Measurements from ENCODE around the gene GPR107.

GPR107 gene

DNA sequence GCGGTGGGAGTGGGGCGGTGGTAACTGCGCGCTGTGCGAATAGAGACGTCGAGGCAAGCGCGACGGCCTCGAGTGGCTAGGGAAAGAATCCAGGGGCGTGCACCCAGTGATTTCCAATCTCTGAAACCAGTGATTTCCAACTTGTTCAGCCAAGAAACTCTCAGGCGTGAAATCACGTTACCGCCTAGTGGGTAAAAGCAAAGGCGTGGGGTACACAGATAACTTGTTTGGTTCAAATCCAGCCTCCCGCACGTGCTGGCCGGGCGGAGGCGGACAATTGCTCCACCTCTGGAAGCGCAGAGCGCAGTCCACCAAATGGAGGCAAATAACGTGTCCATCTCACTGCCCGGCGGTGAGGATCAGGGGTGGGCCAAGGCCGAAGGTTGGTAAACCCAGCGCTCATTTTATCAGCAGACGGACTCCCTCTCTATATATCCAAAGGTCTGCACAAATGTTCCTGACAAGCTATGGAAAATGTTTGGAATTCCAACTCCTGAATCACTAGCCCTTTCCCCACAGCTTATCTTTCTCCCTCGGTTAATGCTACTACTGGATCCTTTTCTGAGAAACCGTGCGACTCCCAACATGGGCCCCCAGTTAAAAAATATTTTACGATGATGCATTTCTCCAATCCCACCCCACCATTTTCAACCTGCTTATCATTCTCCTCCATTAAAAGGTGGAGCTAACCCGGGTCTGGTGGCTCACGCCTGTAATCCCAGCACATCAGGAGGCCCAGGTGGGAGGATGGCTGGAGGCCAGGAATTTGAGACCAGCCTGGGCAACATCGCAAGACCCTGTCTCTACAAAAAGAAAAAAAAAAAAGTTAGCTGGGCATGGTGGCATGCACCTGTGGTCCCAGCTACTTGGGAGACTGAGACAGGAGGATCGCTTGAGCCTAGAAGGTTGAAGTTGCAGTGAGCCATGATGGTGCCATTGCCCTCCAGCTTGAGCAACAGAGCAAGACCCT, 9.8 kb upstream of the GPR107 start:
- H3K9me3 ChIP-seq (ENCODE audit: low read length): no peaks in the 10 kb centered on the region
- no peaks in the 10 kb centered on the region for H3K27me3 ChIP-seq (ENCODE audit: control insufficient read depth in 1 of 2, insufficient read depth in 2 of 2, low read length in 2 of 2)
- no peaks in the 10 kb centered on the region for H3K36me3 ChIP-seq (ENCODE audit: insufficient read depth, low read length)
- peaks cover 34% of the 10 kb centered on the region for H3K4me1 ChIP-seq (ENCODE audit: insufficient read depth, low read length)
- H3K9ac ChIP-seq (ENCODE audit: low read length): peak overlapping the region; percentile 68
- peak overlapping the region; percentile 84 for H3K27ac ChIP-seq (ENCODE audit: low read depth, low read length)
- H3K4me3 ChIP-seq (ENCODE audit: low read depth in 1 of 2, low read length in 2 of 2): peak overlapping the region; percentile 53 to 74

GRCh38 chr9:130045725-130046450, 7.8 kb upstream of the GPR107 start:
- no peaks in the 10 kb centered on the region for H3K27me3 ChIP-seq (ENCODE audit: control insufficient read depth in 1 of 2, insufficient read depth in 2 of 2, low read length in 2 of 2)
- no peaks in the 10 kb centered on the region for H3K9me3 ChIP-seq (ENCODE audit: low read length)
- peaks cover 23% of the 10 kb centered on the region for H3K4me1 ChIP-seq (ENCODE audit: insufficient read depth, low read length)
- H3K36me3 ChIP-seq (ENCODE audit: insufficient read depth, low read length): no peaks in the 10 kb centered on the region
- no peak overlapping the region for H3K4me3 ChIP-seq (ENCODE audit: low read depth in 1 of 2, low read length in 2 of 2)
- peak overlapping the region; percentile 39 for H3K27ac ChIP-seq (ENCODE audit: low read depth, low read length)
- H3K9ac ChIP-seq (ENCODE audit: low read length): no peak overlapping the region

DNA sequence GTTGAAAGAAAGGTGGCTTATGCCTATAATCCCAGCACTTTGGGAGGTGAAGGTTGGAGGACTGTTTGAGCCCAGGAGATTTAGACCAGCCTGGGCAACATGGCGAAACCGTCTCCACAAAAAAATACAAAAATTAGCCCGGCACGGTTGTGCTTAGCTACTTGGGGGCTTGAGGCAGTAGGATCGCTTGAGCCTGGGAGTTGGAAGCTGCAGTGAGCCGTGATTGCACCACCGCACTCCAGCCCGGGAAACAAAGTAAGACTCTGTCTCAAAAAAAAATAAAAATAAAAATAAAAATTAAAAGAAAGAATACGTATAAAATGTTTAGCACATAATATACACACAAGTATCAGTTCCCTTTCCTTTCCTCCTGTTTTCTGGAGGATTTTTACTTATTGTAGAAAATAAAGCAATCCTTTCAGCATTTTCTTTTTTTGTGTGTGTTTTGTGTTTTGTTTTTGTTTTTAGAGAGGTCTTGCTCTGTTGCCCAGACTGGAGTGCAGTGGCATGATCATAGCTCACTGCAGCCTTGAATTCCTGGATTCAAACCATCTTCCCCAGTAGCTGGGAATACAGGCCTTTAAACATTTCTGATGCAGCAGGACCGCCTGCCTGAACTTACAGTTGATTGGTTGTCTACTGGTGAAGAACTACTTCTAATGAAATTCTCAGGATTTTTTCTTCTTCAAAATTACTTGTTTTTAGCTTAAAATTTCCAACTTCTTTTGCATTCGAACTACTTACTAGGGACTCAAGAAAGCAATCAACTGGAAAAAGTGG, 4.1 kb upstream of the GPR107 start:
- H3K27ac ChIP-seq (ENCODE audit: low read depth, low read length): no peak overlapping the region
- no peaks in the 10 kb centered on the region for H3K27me3 ChIP-seq (ENCODE audit: control insufficient read depth in 1 of 2, insufficient read depth in 2 of 2, low read length in 2 of 2)
- no peak overlapping the region for H3K4me3 ChIP-seq (ENCODE audit: low read depth in 1 of 2, low read length in 2 of 2)
- H3K9me3 ChIP-seq (ENCODE audit: low read length): no peaks in the 10 kb centered on the region
- no peaks in the 10 kb centered on the region for H3K36me3 ChIP-seq (ENCODE audit: insufficient read depth, low read length)
- peaks cover 27% of the 10 kb centered on the region for H3K4me1 ChIP-seq (ENCODE audit: insufficient read depth, low read length)
- H3K9ac ChIP-seq (ENCODE audit: low read length): no peak overlapping the region

DNA sequence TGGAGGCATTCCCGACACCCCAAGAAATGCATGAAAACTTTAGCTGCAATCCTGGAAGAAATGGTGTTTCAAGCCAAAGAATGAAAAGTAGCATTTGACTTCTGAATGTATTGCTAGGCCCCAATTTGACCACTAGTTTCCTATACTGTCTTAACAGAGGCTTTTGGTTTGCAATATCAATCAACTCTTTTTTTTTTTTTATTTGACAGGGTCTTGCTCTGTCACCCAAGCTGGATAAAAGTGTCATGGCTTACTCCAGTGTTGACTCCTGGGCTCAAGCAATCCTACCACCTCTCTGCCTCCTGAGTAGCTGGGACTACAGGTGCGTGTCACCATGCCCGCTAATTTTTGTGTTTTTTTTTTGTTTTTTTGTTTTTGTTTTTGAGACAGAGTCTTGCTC, 3.2 kb upstream of the GPR107 start:
- Histone ChIP-seq H3K4me3 (ENCODE audit: low read depth in 1 of 2, low read length in 2 of 2) (no peak overlapping the region), H3K36me3 (ENCODE audit: insufficient read depth, low read length) (no peaks in the 10 kb centered on the region), H3K9ac (ENCODE audit: low read length) (no peak overlapping the region), H3K27ac (ENCODE audit: low read depth, low read length) (no peak overlapping the region), H3K27me3 (ENCODE audit: control insufficient read depth in 1 of 2, insufficient read depth in 2 of 2, low read length in 2 of 2) (no peaks in the 10 kb centered on the region), H3K4me1 (ENCODE audit: insufficient read depth, low read length) (peaks cover 26% of the 10 kb centered on the region), H3K9me3 (ENCODE audit: low read length) (no peaks in the 10 kb centered on the region)

DNA sequence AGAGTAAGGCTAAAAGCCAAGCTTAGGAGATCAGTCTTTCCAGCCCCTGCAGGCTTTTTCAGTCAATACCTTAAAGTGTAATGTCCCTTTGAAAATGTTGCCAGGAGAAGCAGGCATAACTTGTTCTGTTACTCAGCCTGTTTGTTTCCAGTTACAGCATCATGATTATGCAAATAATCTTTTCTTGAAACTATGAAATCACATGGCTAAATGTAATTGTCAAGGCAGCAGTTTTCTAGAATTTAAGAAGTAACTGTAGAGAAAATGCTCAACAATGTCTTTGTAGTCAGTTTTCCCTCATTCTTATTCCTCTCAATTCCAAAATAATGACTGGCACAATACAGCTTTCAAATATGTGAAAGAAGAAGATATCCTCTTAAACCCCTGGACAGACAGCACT, 1.9 kb upstream of the GPR107 start:
- Histone ChIP-seq H3K27me3 (ENCODE audit: control insufficient read depth in 1 of 2, insufficient read depth in 2 of 2, low read length in 2 of 2) (no peaks in the 10 kb centered on the region), H3K4me1 (ENCODE audit: insufficient read depth, low read length) (peaks cover 22% of the 10 kb centered on the region), H3K9me3 (ENCODE audit: low read length) (no peaks in the 10 kb centered on the region), H3K4me3 (ENCODE audit: low read depth in 1 of 2, low read length in 2 of 2) (no peak overlapping the region), H3K27ac (ENCODE audit: low read depth, low read length) (no peak overlapping the region), H3K36me3 (ENCODE audit: insufficient read depth, low read length) (no peaks in the 10 kb centered on the region), H3K9ac (ENCODE audit: low read length) (no peak overlapping the region)

DNA sequence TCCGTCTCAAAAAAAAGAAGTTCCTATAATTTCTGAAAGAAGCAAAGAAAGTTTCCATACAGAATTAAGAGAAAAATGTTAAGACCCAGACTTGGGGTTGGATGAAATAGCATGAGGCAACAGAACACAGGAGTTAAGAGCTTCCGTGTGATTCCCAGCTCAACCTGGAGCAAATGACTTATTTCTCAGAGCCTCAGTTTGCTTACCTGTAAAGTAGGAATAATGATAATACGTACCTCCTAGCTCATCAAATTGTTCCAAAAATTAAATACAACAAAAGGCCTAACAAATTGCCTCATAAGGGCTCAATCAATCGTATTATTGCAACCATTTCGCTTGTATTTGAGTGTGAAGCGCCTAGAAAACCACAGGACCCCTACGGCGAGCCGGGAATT, 600 bp upstream of the GPR107 start:
- H3K36me3 ChIP-seq (ENCODE audit: insufficient read depth, low read length): no peaks in the 10 kb centered on the region
- no peaks in the 10 kb centered on the region for H3K9me3 ChIP-seq (ENCODE audit: low read length)
- peak overlapping the region; percentile 93 to 98 for H3K4me3 ChIP-seq (ENCODE audit: low read depth in 1 of 2, low read length in 2 of 2)
- H3K9ac ChIP-seq (ENCODE audit: low read length): peak overlapping the region; percentile 74
- peak overlapping the region; percentile 91 for H3K27ac ChIP-seq (ENCODE audit: low read depth, low read length)
- H3K4me1 ChIP-seq (ENCODE audit: insufficient read depth, low read length): peaks cover 22% of the 10 kb centered on the region
- no peaks in the 10 kb centered on the region for H3K27me3 ChIP-seq (ENCODE audit: control insufficient read depth in 1 of 2, insufficient read depth in 2 of 2, low read length in 2 of 2)

GRCh38 chr9:130054325-130054786, 650 bp downstream of the GPR107 start:
- H3K36me3 ChIP-seq (ENCODE audit: insufficient read depth, low read length): peaks cover 6% of the 10 kb centered on the region
- no peaks in the 10 kb centered on the region for H3K9me3 ChIP-seq (ENCODE audit: low read length)
- H3K9ac ChIP-seq (ENCODE audit: low read length): peak overlapping the region; percentile 74
- H3K27me3 ChIP-seq (ENCODE audit: control insufficient read depth in 1 of 2, insufficient read depth in 2 of 2, low read length in 2 of 2): no peaks in the 10 kb centered on the region
- H3K4me1 ChIP-seq (ENCODE audit: insufficient read depth, low read length): peaks cover 22% of the 10 kb centered on the region
- peak overlapping the region; percentile 93 to 98 for H3K4me3 ChIP-seq (ENCODE audit: low read depth in 1 of 2, low read length in 2 of 2)
- peak overlapping the region; percentile 91 for H3K27ac ChIP-seq (ENCODE audit: low read depth, low read length)

DNA sequence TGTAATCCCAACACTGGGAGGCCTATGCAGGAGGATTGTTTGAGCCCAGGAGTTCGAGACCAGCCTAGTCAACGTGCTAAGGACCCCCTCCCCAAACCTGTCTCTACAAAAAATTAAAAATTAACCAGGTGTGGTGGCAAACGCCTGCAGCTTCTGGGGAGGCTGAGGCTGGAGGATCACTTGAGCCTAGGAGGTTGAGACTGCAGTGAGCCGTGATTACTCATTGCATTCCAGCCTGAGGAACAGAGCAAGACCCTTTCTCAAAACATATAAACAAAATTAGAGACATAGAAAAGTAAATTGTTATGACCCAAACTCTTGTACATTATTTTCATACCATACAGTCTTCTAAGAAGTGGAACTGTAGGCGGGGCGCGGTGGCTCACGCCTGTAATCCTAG, 1.1 kb downstream of the GPR107 start:
- Histone ChIP-seq H3K27me3 (ENCODE audit: control insufficient read depth in 1 of 2, insufficient read depth in 2 of 2, low read length in 2 of 2) (no peaks in the 10 kb centered on the region), H3K9ac (ENCODE audit: low read length) (peak overlapping the region; percentile 74), H3K9me3 (ENCODE audit: low read length) (no peaks in the 10 kb centered on the region), H3K4me1 (ENCODE audit: insufficient read depth, low read length) (peaks cover 22% of the 10 kb centered on the region), H3K36me3 (ENCODE audit: insufficient read depth, low read length) (peaks cover 6% of the 10 kb centered on the region), H3K27ac (ENCODE audit: low read depth, low read length) (no peak overlapping the region), H3K4me3 (ENCODE audit: low read depth in 1 of 2, low read length in 2 of 2) (peak overlapping the region; percentile 93 to 98)

GRCh38 chr9:130058154-130058553, 4.4 kb downstream of the GPR107 start:
- Histone ChIP-seq H3K27ac (ENCODE audit: low read depth, low read length) (no peak overlapping the region), H3K4me1 (ENCODE audit: insufficient read depth, low read length) (peaks cover 10% of the 10 kb centered on the region), H3K27me3 (ENCODE audit: control insufficient read depth in 1 of 2, insufficient read depth in 2 of 2, low read length in 2 of 2) (no peaks in the 10 kb centered on the region), H3K4me3 (ENCODE audit: low read depth in 1 of 2, low read length in 2 of 2) (no peak overlapping the region), H3K9ac (ENCODE audit: low read length) (no peak overlapping the region), H3K9me3 (ENCODE audit: low read length) (no peaks in the 10 kb centered on the region), H3K36me3 (ENCODE audit: insufficient read depth, low read length) (peaks cover 6% of the 10 kb centered on the region)

DNA sequence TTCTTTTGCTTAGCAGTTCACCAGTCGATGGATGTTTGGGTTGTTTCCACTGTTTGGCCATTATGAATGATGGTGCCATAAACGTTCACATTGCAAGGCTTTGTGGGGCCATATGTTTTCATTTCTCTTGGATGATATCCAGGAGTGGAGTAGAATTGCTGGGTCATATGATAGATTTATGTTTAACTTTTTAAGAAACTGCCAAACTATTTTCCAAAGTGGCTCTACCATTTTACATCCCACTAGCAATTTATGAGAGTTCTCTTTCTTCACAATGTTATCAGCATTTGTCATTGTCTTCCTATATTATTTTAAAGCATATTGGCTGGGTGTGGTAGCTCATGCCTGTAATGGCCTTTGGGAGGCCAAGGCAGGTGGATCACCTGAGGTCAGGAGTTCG, 5.2 kb downstream of the GPR107 start:
- H3K4me1 ChIP-seq (ENCODE audit: insufficient read depth, low read length): peaks cover 9% of the 10 kb centered on the region
- no peaks in the 10 kb centered on the region for H3K9me3 ChIP-seq (ENCODE audit: low read length)
- H3K4me3 ChIP-seq (ENCODE audit: low read depth in 1 of 2, low read length in 2 of 2): no peak overlapping the region
- no peak overlapping the region for H3K9ac ChIP-seq (ENCODE audit: low read length)
- H3K27ac ChIP-seq (ENCODE audit: low read depth, low read length): no peak overlapping the region
- peaks cover 6% of the 10 kb centered on the region for H3K36me3 ChIP-seq (ENCODE audit: insufficient read depth, low read length)
- H3K27me3 ChIP-seq (ENCODE audit: control insufficient read depth in 1 of 2, insufficient read depth in 2 of 2, low read length in 2 of 2): no peaks in the 10 kb centered on the region

DNA sequence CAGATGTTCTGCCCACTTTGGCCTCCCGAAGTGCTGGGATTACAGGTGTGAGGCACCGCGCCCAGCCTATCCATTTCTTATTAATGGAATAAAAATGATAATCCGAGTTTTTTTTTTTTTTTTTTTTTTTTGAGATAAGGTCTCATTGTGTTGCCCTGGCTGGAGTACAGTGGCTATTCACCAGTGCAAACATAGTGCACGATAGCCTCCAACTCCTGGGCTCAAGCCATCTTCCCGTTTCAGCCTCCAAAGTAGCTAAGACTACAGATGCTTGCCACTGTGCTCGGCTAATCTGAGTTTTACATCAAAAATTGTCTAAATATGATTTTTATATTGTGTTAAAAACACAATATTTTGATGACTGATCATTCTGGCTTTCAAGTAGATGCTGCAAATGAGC, 6.6 kb downstream of the GPR107 start:
- Histone ChIP-seq H3K27me3 (ENCODE audit: control insufficient read depth in 1 of 2, insufficient read depth in 2 of 2, low read length in 2 of 2) (no peaks in the 10 kb centered on the region), H3K4me3 (ENCODE audit: low read depth in 1 of 2, low read length in 2 of 2) (no peak overlapping the region), H3K4me1 (ENCODE audit: insufficient read depth, low read length) (no peaks in the 10 kb centered on the region), H3K9me3 (ENCODE audit: low read length) (no peaks in the 10 kb centered on the region), H3K27ac (ENCODE audit: low read depth, low read length) (no peak overlapping the region), H3K9ac (ENCODE audit: low read length) (no peak overlapping the region), H3K36me3 (ENCODE audit: insufficient read depth, low read length) (peaks cover 6% of the 10 kb centered on the region)
